ENCODE measurements around the gene FXR2. TPM values are rescaled to one million over a fixed set of nuclear protein-coding genes. Genes with fewer than 3 reads are reported as not detected.

Gene FXR2
- total and polyA plus RNA-seq, 9 of the 15 experiments (the other 6 are each of a cell fraction or from before 2014, with no cell fraction given) = 2.0 to 49.3 (median 24.5) TPM

DNA sequence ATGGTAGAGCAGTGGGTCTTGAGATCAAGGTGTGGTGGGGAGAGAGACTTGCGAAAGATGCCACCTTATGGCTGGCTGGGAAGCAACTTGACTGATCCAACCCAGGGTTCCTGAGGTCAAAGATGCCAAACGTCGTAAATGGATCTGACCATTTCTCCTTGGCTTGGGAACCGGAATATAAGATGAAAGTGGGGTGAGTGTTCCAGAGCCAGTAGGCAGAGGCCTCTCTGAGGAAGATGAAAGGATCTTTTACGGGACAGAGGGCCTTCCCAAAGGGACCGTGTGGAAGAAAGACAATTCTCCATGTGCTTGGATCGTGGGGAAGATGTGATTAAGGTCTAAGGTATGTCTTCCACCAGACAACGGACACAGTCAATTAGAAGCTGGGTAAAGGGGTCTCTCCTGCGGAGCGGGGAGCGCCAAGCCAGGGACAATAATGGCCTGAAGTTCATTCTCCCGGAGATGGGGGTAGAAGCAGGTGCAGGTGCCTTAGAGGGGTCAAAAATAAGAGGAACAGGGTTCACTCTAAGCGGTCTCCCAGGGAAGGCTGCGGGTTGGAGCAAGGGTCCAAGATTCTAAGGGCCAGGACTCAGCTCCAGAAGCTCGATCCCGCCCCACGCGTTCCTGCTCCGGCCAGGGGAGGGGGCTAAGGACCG lies 800 bp downstream of the FXR2 start (continued):
- TF ChIP-seq NR2C2 (CRISPR knock-in tag; IDR thresholded peaks at IDR 0.05) = no peak
- TF ChIP-seq NR2C2 (tag; IDR thresholded peaks at IDR 0.05) = 0 out of 2 replicates have a peak, but pooled peaks have one; percentile 4
- TF ChIP-seq NONO (IDR thresholded peaks at IDR 0.05; ENCODE audit: low read depth in 2 of 2, low read length in 1 of 2) = no peak
- TF ChIP-seq ZNF217 (CRISPR knock-in tag; IDR thresholded peaks at IDR 0.05) = no peak
- TF ChIP-seq POU5F1 (IDR thresholded peaks at IDR 0.05; ENCODE audit: borderline replicate concordance, low read depth, low read length, partially characterized antibody) = no peak
- TF ChIP-seq SMARCC2 (IDR thresholded peaks at IDR 0.05; ENCODE audit: low read depth) = peak; percentile 58; the same call in 1 of the 2 replicates
- no peak for TF ChIP-seq E2F8 (IDR thresholded peaks at IDR 0.05; ENCODE audit: low read depth, partially characterized antibody)
- TF ChIP-seq SMARCE1 (IDR thresholded peaks at IDR 0.05) = 0 out of 2 replicates have a peak, but pooled peaks have one; percentile 49
- no peak for TF ChIP-seq BDP1 (IDR thresholded peaks at IDR 0.05; ENCODE audit: insufficient read depth, insufficient read length)
- TF ChIP-seq TEAD4 (IDR thresholded peaks at IDR 0.05; ENCODE audit: low read length) = no peak
- no peak for TF ChIP-seq TEAD4 (CRISPR knock-in tag; IDR thresholded peaks at IDR 0.05; ENCODE audit: borderline replicate concordance)
- TF ChIP-seq EP400 (IDR thresholded peaks at IDR 0.05) = peak; percentile 45; the same call in 1 of the 2 replicates
- 0 out of 2 replicates have a peak, but pooled peaks have one; percentile 43 for TF ChIP-seq LCOR (CRISPR knock-in tag; IDR thresholded peaks at IDR 0.05)
- no peak for TF ChIP-seq NR2C1 (IDR thresholded peaks at IDR 0.05)
- no peak for TF ChIP-seq NR2C1 (tag; IDR thresholded peaks at IDR 0.05)
- peak; percentile 63 for TF ChIP-seq SMARCA4 (IDR thresholded peaks at IDR 0.05)
- no peak for TF ChIP-seq RBM22 (IDR thresholded peaks at IDR 0.05; ENCODE audit: low read depth, low read length, poor library complexity, severe bottlenecking)
- TF ChIP-seq, protein P1, sequence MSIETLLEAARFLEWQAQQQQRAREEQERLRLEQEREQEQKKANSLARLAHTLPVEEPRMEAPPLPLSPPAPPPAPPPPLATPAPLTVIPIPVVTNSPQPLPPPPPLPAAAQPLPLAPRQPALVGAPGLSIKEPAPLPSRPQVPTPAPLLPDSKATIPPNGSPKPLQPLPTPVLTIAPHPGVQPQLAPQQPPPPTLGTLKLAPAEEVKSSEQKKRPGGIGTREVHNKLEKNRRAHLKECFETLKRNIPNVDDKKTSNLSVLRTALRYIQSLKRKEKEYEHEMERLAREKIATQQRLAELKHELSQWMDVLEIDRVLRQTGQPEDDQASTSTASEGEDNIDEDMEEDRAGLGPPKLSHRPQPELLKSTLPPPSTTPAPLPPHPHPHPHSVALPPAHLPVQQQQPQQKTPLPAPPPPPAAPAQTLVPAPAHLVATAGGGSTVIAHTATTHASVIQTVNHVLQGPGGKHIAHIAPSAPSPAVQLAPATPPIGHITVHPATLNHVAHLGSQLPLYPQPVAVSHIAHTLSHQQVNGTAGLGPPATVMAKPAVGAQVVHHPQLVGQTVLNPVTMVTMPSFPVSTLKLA (conservative IDR thresholded peaks at IDR 0.05) = peak in 1 of 2 experiments; percentile 11; a peak in 1 of 4 replicates
- TF ChIP-seq, protein P2, sequence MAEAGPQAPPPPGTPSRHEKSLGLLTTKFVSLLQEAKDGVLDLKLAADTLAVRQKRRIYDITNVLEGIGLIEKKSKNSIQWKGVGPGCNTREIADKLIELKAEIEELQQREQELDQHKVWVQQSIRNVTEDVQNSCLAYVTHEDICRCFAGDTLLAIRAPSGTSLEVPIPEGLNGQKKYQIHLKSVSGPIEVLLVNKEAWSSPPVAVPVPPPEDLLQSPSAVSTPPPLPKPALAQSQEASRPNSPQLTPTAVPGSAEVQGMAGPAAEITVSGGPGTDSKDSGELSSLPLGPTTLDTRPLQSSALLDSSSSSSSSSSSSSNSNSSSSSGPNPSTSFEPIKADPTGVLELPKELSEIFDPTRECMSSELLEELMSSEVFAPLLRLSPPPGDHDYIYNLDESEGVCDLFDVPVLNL (CRISPR knock-in tag; IDR thresholded peaks at IDR 0.05; ENCODE audit: low read depth) = no peak

All from K562 (cell line).